ENCODE data around the gene GNG7.

The GNG7 gene

DNA sequence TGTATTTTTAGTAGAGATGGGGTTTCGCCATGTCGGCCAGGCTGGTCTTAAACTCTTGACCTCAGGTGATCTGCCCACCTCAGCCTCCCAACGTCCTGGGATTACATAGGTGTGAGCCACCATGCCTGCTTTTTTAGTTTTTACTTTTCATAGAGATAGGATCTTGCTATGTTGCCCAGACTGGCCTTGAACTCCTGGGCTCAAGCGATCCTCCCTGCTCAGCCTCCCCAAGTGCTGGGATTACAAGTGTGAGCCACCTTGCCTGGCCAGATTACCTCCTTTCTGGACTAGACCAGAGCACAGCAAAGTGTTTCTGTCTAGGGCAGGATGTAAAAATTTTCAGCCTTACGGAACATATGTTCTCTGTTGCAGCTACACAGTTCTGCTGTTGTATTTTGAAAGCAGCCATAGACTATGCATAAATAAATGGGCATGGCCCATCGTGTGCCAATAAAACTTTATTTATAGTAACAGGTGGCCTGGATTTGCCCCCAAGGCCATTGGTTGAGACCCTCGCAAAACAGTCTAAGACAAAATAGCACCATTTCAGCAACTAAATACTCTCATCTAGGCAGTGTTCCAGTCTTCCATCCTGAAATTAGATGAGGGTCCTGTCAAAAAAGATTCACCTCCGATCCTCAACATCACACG, 36.0 kb downstream of the GNG7 start:
- Histone ChIP-seq H3K27ac (no peak overlapping the region), H3K4me3 (no peak overlapping the region)
- no peak for DNase-seq (ENCODE audit: low spot score)
- no peak for TF ChIP-seq CTCF (IDR thresholded peaks at IDR 0.05)

DNA sequence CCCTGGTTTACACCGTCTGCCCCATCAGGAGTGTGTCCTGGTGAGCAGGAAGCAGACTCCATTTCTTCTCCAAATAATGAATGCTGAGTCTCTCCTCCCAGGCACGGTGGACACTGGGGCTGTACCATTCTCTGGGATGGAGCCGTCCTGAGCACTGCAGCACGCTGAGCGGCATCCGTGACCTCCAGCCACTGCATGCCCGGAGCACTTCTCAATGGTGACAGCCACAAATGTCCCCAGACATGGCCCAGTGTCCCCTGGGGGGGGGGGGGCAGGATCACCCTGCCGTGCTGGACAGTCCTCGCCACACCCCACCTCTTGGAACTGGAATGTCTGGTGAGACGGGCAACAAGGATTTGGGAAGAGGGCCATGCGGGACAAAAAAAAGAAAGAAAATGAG, 37.4 kb downstream of the GNG7 start:
- Histone ChIP-seq H3K4me3 (no peak overlapping the region), H3K27ac (no peak overlapping the region)
- no peak for DNase-seq (ENCODE audit: low spot score)
- no peak for TF ChIP-seq CTCF (IDR thresholded peaks at IDR 0.05)

DNA sequence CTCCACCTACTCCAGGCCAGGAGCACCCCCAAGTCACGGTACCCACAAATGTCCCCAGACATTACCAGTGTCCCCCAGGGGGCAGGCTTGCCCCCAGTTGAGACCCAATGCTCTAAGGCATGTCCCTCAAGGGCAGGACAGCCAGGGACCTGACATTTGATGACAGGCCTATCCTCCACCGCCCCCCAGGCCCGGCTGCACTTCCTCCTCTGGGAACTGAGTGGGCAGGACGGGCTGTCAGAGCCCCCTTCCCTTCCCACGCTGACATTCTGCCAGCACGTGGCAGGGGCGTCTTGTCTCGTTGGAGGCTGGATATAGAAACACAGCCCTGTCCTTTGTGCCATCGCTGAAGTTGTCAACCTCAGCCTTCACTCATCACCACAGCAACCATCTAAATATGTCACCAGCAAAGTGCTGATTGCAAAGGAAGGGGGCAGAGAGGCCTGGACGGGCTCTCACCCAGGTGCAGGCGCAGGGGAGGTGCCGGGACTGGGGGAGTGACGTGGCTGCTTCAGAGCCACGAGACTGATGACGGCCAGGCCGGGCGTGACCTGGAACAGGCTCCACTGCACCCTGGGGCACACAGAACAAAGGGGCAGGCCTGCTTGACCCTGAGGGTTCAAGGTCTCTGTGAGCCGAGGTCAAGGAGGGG, 38.4 kb downstream of the GNG7 start:
- no peak for TF ChIP-seq CTCF (IDR thresholded peaks at IDR 0.05)
- H3K4me3 ChIP-seq: no peak overlapping the region
- H3K27ac ChIP-seq: no peak overlapping the region
- no peak for DNase-seq (ENCODE audit: low spot score)

DNA sequence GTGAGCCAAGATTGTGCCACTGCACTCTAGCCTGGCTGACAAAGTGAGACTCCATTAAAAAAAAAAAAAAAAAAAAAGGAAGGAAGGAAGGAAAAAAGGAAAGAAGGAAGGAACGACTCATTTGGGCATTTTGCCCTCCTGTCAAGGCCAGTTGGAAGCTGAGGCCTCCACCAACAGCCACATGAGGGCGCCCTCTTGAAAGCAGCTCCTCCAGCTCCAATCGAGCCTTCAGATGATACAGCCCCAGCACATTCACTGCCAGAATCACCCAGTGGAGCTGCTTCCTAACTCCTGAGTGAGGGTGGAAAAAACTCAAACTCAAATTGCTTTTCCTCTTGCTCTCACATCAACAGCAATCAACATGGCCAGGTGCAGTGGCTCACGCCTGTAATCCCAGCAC, 40.9 kb downstream of the GNG7 start:
- TF ChIP-seq CTCF (IDR thresholded peaks at IDR 0.05): no peak
- H3K27ac ChIP-seq: no peak overlapping the region
- no peak for DNase-seq (ENCODE audit: low spot score)
- H3K4me3 ChIP-seq: no peak overlapping the region

DNA sequence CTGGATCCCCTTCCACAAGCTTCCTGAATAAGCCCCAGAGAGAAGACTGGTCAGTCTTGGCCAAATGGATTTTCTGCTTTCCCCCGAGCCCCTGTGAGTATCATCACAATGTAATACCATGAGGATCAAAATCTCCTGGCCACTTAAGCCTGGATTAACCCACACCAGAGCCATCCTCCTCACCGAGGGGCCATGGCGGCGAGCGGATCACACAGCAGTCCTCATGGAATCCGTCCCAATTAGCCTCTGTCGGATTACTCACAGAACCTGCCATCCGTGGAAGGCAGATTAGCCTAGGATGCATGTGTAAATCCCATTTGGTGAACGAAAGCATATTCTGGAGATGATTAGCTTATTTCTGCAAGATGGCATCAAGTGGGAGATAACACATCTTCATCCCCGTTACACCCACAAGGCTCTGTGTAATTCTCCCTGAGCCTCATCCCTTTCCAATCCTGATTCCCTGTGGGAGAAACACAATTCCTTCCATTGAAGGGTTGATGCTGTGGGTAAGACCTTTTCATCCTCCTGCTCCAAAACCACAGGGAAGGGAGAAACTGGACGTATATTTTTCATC, 42.5 kb downstream of the GNG7 start:
- DNase-seq (ENCODE audit: low spot score): no peak
- H3K4me3 ChIP-seq: no peak overlapping the region
- no peak for TF ChIP-seq CTCF (IDR thresholded peaks at IDR 0.05)
- H3K27ac ChIP-seq: no peak overlapping the region

GRCh38 chr19:2656533-2656932, 46.0 kb downstream of the GNG7 start:
- no peak overlapping the region for H3K27ac ChIP-seq
- no peak overlapping the region for H3K4me3 ChIP-seq
- TF ChIP-seq CTCF (IDR thresholded peaks at IDR 0.05): no peak
- DNase-seq (ENCODE audit: low spot score): no peak

Measured in coronary artery (tissue), 2 donors.